Activated naive CD8-positive, alpha-beta T cell treated with anti-CD3 and anti-CD28 coated beads, Interleukin-2, amount 50 U/mL, for 24 hours (primary cell): Measurements from ENCODE around the gene CEP152.

Experiments
- ATAC-seq: fragments of 150-1000 bp; cut with Tn5 transposase; one replicate; pipeline ENCODE4 v1.10.0; 2021
- DNase-seq: peaks from one replicate; pipeline ENCODE4 v3.0.0; 2021
- H3K27ac Mint-ChIP-seq: one replicate; pipeline ENCODE4 v1.8.0; 2021; ENCODE audit warnings: mild to moderate bottlenecking, mixed read lengths
- H3K27me3 Mint-ChIP-seq: one replicate; pipeline ENCODE4 v1.8.0; 2021; ENCODE audit warnings: mixed read lengths
- H3K36me3 Mint-ChIP-seq: one replicate; pipeline ENCODE4 v1.8.0; 2021; ENCODE audit warnings: low read depth, mixed read lengths
- H3K4me1 Mint-ChIP-seq: one replicate; pipeline ENCODE4 v1.8.0; 2021; ENCODE audit warnings: mixed read lengths
- H3K4me3 Mint-ChIP-seq: one replicate; pipeline ENCODE4 v1.8.0; 2021; ENCODE audit warnings: mild to moderate bottlenecking, moderate library complexity, mixed read lengths
- H3K9me3 Mint-ChIP-seq: one replicate; pipeline ENCODE4 v1.8.0; 2021; ENCODE audit warnings: mixed read lengths

The CEP152 gene

DNA sequence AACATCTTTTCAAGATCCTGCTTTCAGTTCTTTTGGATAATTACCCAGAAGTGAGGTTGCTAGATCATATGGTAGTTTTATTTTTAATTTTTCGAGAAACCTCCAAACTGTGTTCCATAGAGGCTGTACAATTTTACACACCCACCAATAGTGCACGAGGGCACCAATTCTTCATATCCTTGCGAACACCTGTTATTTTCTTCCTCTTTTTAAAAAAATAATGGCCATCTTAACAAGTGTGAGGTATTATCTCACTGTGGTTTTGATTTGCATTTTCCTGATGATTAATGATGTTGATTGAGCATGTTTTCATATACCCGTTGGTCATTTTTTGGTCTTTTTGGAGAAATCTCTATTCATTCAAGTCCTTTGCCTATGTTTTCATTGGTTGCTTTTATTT lies 17.6 kb upstream of the CEP152 start:
- no peaks in the 10 kb centered on the region for H3K36me3 Mint-ChIP-seq
- H3K27me3 Mint-ChIP-seq: peaks cover 11% of the 10 kb centered on the region
- H3K4me1 Mint-ChIP-seq: peaks cover 4% of the 10 kb centered on the region
- no peak overlapping the region for H3K4me3 Mint-ChIP-seq
- ATAC-seq (no peak), DNase-seq (no peak)
- H3K27ac Mint-ChIP-seq: no peak overlapping the region
- peaks cover 12% of the 10 kb centered on the region for H3K9me3 Mint-ChIP-seq

GRCh38 chr15:48825075-48825474 lies 14.2 kb upstream of the CEP152 start:
- ATAC-seq (no peak), DNase-seq (no peak)
- H3K4me3 Mint-ChIP-seq: no peak overlapping the region
- peaks cover 4% of the 10 kb centered on the region for H3K4me1 Mint-ChIP-seq
- H3K36me3 Mint-ChIP-seq: no peaks in the 10 kb centered on the region
- H3K9me3 Mint-ChIP-seq: no peaks in the 10 kb centered on the region
- no peak overlapping the region for H3K27ac Mint-ChIP-seq
- H3K27me3 Mint-ChIP-seq: peaks cover 3% of the 10 kb centered on the region

DNA sequence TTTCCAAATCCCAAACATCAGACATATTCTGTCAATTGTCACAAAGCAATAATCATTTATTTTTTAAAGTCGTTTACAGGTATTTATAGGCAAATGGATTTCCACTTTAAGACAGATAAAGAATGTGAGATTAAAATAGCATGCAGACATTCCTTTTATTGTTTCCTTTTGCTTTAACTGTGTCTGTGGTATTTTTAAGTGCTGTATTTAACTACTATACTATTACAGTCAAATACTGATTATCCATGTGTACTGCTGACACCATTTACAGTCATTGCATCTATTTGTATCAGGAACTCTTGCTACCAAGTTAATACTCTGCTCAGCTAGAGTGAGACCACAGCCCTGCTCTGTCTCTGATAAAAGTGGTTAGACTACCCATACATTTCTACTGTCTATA lies 12.8 kb upstream of the CEP152 start:
- Mint-ChIP-seq H3K27me3 (peaks cover under 1% of the 10 kb centered on the region), H3K9me3 (no peaks in the 10 kb centered on the region), H3K36me3 (no peaks in the 10 kb centered on the region), H3K4me1 (peaks cover 4% of the 10 kb centered on the region), H3K4me3 (no peak overlapping the region), H3K27ac (no peak overlapping the region)
- DNase-seq (no peak), ATAC-seq (no peak)

DNA sequence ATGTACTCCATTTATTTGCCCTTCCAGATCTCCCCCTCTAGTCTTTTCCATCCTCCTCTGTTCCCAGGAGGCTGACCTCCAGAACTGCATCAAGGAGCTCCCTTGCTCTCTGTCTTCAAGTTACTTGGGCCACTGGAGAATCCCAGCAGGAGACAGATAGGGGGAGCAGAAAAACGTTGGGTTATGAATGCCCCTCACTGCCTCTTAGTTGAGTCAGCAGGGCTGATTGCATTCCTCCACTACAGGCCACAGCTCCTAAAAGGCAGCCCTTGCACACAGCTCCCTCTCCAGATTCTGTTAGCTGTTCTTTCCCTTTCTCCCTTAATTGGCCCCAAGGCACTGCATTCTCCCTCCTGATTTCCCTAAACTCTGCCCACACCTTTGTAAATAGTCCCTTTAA lies 12.4 kb upstream of the CEP152 start:
- ATAC-seq (no peak), DNase-seq (no peak)
- Mint-ChIP-seq H3K4me3 (no peak overlapping the region), H3K36me3 (no peaks in the 10 kb centered on the region), H3K9me3 (no peaks in the 10 kb centered on the region), H3K27me3 (no peaks in the 10 kb centered on the region), H3K4me1 (peaks cover 4% of the 10 kb centered on the region), H3K27ac (no peak overlapping the region)

- Mint-ChIP-seq H3K27me3 (peaks cover 9% of the 10 kb centered on the region), H3K4me3 (no peak overlapping the region), H3K9me3 (no peaks in the 10 kb centered on the region), H3K27ac (no peak overlapping the region), H3K4me1 (peaks cover 16% of the 10 kb centered on the region), H3K36me3 (no peaks in the 10 kb centered on the region)
- DNase-seq (peak; percentile 9), ATAC-seq (no peak)
Measured at GRCh38 chr15:48814286-48814685, 3.4 kb upstream of the CEP152 start.

GRCh38 chr15:48811325-48811958 lies 573 bp upstream of the CEP152 start:
- Mint-ChIP-seq H3K9me3 (no peaks in the 10 kb centered on the region), H3K27me3 (peaks cover 8% of the 10 kb centered on the region), H3K4me3 (peak overlapping the region; percentile 93), H3K4me1 (peaks cover 26% of the 10 kb centered on the region), H3K36me3 (peaks cover 3% of the 10 kb centered on the region), H3K27ac (peak overlapping the region; percentile 94)
- ATAC-seq: no peak
- DNase-seq: no peak

DNA sequence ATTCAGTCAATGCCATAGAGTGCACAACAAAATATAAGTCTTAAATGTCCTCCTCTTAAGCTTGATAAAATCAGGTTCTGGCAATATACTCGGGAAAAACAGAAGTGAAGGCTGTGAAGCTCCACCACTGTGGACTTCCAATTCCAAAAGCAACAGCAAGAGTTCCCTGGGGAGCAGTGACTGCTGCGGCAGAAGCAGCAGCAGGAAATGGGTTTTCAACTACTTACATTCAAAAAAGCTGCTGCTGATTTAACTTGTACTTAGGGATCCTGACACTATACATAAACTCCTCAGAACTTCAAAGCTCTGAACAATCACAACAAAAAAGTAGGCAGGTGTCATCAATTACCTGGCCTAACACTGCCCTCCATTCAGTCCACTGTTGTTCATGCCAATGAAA lies 4.7 kb downstream of the CEP152 start:
- Mint-ChIP-seq H3K27me3 (no peaks in the 10 kb centered on the region), H3K9me3 (no peaks in the 10 kb centered on the region), H3K36me3 (peaks cover 38% of the 10 kb centered on the region), H3K4me1 (peaks cover 33% of the 10 kb centered on the region), H3K4me3 (no peak overlapping the region), H3K27ac (no peak overlapping the region)
- no peak for DNase-seq
- no peak for ATAC-seq

GRCh38 chr15:48805591-48805990 lies 5.3 kb downstream of the CEP152 start:
- DNase-seq (no peak), ATAC-seq (no peak)
- no peak overlapping the region for H3K4me3 Mint-ChIP-seq
- peaks cover 38% of the 10 kb centered on the region for H3K36me3 Mint-ChIP-seq
- no peak overlapping the region for H3K27ac Mint-ChIP-seq
- no peaks in the 10 kb centered on the region for H3K9me3 Mint-ChIP-seq
- H3K27me3 Mint-ChIP-seq: no peaks in the 10 kb centered on the region
- peaks cover 34% of the 10 kb centered on the region for H3K4me1 Mint-ChIP-seq

- no peaks in the 10 kb centered on the region for H3K27me3 Mint-ChIP-seq
- peaks cover 22% of the 10 kb centered on the region for H3K4me1 Mint-ChIP-seq
- no peak overlapping the region for H3K27ac Mint-ChIP-seq
- no peak for ATAC-seq
- no peak for DNase-seq
- no peaks in the 10 kb centered on the region for H3K9me3 Mint-ChIP-seq
- peaks cover 39% of the 10 kb centered on the region for H3K36me3 Mint-ChIP-seq
- H3K4me3 Mint-ChIP-seq: no peak overlapping the region
Measured at GRCh38 chr15:48803877-48804276, 7.0 kb downstream of the CEP152 start.

GRCh38 chr15:48802867-48803266 lies 8.0 kb downstream of the CEP152 start:
- no peaks in the 10 kb centered on the region for H3K9me3 Mint-ChIP-seq
- no peak overlapping the region for H3K27ac Mint-ChIP-seq
- no peaks in the 10 kb centered on the region for H3K27me3 Mint-ChIP-seq
- peaks cover 21% of the 10 kb centered on the region for H3K4me1 Mint-ChIP-seq
- H3K36me3 Mint-ChIP-seq: peaks cover 37% of the 10 kb centered on the region
- H3K4me3 Mint-ChIP-seq: no peak overlapping the region
- DNase-seq (no peak), ATAC-seq (peak; percentile 87)

DNA sequence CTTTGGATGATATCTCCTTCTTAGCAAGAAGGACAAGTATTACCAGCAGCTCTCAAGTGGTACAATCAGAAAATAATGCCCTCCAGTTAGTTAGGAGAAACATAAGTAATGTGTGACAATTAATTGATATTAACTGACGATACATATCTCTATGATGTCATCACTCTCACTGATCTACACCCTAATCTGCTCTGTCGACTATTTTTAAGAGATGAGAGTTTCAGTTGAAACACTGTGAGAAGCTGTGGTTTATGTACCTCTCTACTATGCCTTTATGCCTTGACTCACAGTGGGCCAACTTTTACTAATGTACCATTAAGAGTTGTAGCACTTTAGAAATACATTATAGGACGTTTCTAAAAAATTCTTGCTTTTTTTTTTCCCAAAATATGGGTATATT lies 8.6 kb downstream of the CEP152 start:
- no peak overlapping the region for H3K4me3 Mint-ChIP-seq
- H3K36me3 Mint-ChIP-seq: peaks cover 41% of the 10 kb centered on the region
- H3K27ac Mint-ChIP-seq: no peak overlapping the region
- no peaks in the 10 kb centered on the region for H3K27me3 Mint-ChIP-seq
- no peaks in the 10 kb centered on the region for H3K9me3 Mint-ChIP-seq
- ATAC-seq: no peak
- peaks cover 27% of the 10 kb centered on the region for H3K4me1 Mint-ChIP-seq
- no peak for DNase-seq

DNA sequence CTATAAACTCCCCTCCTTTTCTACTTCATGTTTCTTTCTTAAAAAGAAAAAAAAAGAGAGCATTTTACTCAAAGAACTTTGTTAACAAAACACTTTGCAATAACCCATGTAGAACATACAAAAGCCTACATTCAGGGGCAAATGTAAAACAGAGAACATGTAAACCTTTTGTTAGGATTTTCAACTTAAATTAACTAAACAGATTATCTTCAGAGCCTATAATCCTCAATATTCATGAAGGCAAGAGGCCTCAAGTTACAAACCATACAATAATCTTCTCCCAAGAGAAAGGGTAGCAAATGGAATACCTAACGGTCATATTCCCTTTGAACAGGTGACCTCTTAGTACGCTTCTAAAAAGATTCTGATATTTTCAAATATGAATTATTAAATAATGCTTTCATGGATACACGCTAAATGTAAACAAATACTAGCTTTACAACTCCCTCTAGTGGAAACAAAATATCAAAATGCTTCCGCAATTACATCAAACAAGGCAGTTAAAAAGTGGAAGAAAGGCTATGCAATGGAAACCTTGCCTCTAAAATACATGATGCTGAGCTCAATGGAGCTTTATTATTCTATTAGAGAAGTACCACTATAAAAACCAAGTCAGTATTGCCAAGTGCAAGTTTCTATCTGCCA lies 9.9 kb downstream of the CEP152 start:
- Mint-ChIP-seq H3K4me3 (no peak overlapping the region), H3K27ac (no peak overlapping the region), H3K9me3 (no peaks in the 10 kb centered on the region), H3K36me3 (peaks cover 49% of the 10 kb centered on the region), H3K4me1 (peaks cover 24% of the 10 kb centered on the region), H3K27me3 (no peaks in the 10 kb centered on the region)
- ATAC-seq (no peak), DNase-seq (no peak)

- Mint-ChIP-seq H3K9me3 (no peaks in the 10 kb centered on the region), H3K4me3 (no peak overlapping the region), H3K36me3 (peaks cover 45% of the 10 kb centered on the region), H3K4me1 (peaks cover 26% of the 10 kb centered on the region), H3K27me3 (no peaks in the 10 kb centered on the region), H3K27ac (no peak overlapping the region)
- ATAC-seq (no peak), DNase-seq (no peak)
Measured at GRCh38 chr15:48800245-48800644, 10.6 kb downstream of the CEP152 start.

GRCh38 chr15:48798319-48798718 lies 12.6 kb downstream of the CEP152 start:
- no peak for DNase-seq
- Mint-ChIP-seq H3K4me3 (no peak overlapping the region), H3K27me3 (no peaks in the 10 kb centered on the region), H3K36me3 (peaks cover 36% of the 10 kb centered on the region), H3K9me3 (no peaks in the 10 kb centered on the region), H3K27ac (no peak overlapping the region), H3K4me1 (peaks cover 30% of the 10 kb centered on the region)
- no peak for ATAC-seq

DNA sequence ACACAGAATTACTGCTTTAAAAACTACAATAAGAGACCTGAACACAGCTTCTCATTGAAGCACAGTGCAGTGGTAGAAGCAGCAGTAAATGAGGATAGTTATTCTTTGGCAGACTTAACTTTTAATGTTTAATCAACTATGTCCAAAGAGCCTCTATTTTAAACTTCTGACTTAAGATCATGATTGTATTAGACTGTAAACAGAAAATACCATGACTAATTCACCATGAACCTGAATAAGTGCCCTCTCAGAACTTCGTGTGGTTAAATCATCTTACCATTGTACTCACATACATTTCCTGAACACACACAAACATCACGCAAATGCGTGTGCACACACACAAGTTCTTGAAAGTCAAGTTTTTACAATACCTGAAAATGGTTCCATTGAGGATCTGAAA lies 13.9 kb downstream of the CEP152 start:
- ATAC-seq: no peak
- no peak overlapping the region for H3K4me3 Mint-ChIP-seq
- no peak for DNase-seq
- H3K27me3 Mint-ChIP-seq: no peaks in the 10 kb centered on the region
- no peaks in the 10 kb centered on the region for H3K9me3 Mint-ChIP-seq
- H3K36me3 Mint-ChIP-seq: peaks cover 40% of the 10 kb centered on the region
- H3K4me1 Mint-ChIP-seq: peaks cover 25% of the 10 kb centered on the region
- H3K27ac Mint-ChIP-seq: no peak overlapping the region
